Liver (tissue), 3 donors: ENCODE data around the gene NUTM2G.
"Not testable (repeated sequence)": the region's sequence is repeated elsewhere in the genome, so short reads cannot be mapped to it uniquely, and the experiment has no call there.

Source experiments
- FOXA1 ChIP-seq: IDR thresholded peaks from 2 replicates; pipeline ENCODE4 v1.6.1; 2016; ENCODE audit warnings: antibody characterized with exemption
- JUND ChIP-seq, 2 donors: IDR thresholded peaks; 2 replicates each; pipeline ENCODE4 v1.6.1; 2016; ENCODE audit warnings: antibody characterized with exemption in 2 of 2
- RXRA ChIP-seq, 2 donors: IDR thresholded peaks; 2 replicates each; pipeline ENCODE4 v1.6.1; 2017 to 2018; ENCODE audit warnings: antibody characterized with exemption in 2 of 2, mild to moderate bottlenecking in 1 of 2
- SP1 ChIP-seq: IDR thresholded peaks from 2 replicates; pipeline ENCODE4 v1.6.1; 2018; ENCODE audit warnings: antibody characterized with exemption, mild to moderate bottlenecking
- YY1 ChIP-seq: IDR thresholded peaks from 2 replicates; pipeline ENCODE4 v1.6.1; 2016; ENCODE audit warnings: antibody characterized with exemption, mild to moderate bottlenecking
- TF ChIP-seq, protein P1 (sequence below): fragments of 150-350 bp; IDR thresholded peaks from 2 replicates; pipeline ENCODE4 v1.5.1; 2017; ENCODE audit warnings: improper control_type of control experiment, low read depth, low read length; ENCODE audit not compliant: missing input control
- TF ChIP-seq, protein P2 (sequence below): IDR thresholded peaks from 2 replicates; pipeline ENCODE4 v1.6.1; 2016; ENCODE audit warnings: antibody characterized with exemption
- donor health status: healthy.
- donor health status: healthy.

DNA sequence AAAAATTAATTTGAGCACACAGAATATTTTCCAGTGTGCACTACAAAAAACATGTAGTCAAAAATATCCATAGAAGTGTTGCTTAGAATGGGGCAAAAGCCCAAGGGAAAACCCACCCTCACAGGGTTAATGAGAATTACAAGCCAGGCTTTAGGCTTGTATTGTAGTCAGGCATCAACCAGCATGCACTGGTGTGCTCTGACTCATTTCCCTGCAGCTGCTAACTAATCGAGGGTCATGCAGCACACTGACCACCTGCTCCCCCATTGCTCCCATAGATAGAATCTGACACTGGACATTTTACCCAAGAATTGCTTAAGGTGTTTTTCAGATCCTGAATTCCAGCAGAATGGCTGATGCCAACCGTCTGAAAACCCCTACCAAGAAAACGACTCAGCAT is 20.2 kb upstream of the NUTM2G start:
- not testable (repeated sequence) for TF ChIP-seq SP1; JUND (IDR thresholded peaks at IDR 0.05); YY1; FOXA1; RXRA (IDR thresholded peaks at IDR 0.05)
- TF ChIP-seq, protein P1, sequence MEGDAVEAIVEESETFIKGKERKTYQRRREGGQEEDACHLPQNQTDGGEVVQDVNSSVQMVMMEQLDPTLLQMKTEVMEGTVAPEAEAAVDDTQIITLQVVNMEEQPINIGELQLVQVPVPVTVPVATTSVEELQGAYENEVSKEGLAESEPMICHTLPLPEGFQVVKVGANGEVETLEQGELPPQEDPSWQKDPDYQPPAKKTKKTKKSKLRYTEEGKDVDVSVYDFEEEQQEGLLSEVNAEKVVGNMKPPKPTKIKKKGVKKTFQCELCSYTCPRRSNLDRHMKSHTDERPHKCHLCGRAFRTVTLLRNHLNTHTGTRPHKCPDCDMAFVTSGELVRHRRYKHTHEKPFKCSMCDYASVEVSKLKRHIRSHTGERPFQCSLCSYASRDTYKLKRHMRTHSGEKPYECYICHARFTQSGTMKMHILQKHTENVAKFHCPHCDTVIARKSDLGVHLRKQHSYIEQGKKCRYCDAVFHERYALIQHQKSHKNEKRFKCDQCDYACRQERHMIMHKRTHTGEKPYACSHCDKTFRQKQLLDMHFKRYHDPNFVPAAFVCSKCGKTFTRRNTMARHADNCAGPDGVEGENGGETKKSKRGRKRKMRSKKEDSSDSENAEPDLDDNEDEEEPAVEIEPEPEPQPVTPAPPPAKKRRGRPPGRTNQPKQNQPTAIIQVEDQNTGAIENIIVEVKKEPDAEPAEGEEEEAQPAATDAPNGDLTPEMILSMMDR, result not testable (repeated sequence)
- TF ChIP-seq, protein P2, sequence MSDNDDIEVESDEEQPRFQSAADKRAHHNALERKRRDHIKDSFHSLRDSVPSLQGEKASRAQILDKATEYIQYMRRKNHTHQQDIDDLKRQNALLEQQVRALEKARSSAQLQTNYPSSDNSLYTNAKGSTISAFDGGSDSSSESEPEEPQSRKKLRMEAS, result not testable (repeated sequence)
